Neutrophil (primary cell): ENCODE data around the gene CPT1B.
"Not testable (repeated sequence)": the region's sequence is repeated elsewhere in the genome, so short reads cannot be mapped to it uniquely, and the experiment has no call there.

Experiments
- H3K27ac ChIP-seq: fragments of 200-600 bp; sonication (generic); 2 replicates; pipeline ENCODE4 v1.5.1; 2016; ENCODE audit warnings: mild to moderate bottlenecking, moderate library complexity
- H3K27me3 ChIP-seq: fragments of 200-600 bp; sonication (generic); 2 replicates; pipeline ENCODE4 v1.6.0; 2016; ENCODE audit warnings: mild to moderate bottlenecking
- H3K36me3 ChIP-seq: fragments of 200-600 bp; sonication (generic); 2 replicates; pipeline ENCODE4 v1.5.1; 2017
- H3K4me1 ChIP-seq, 2 experiments: fragments of 200-600 bp in 1 of 2; sonication (generic) in 1 of 2; 1 replicate in 1 of 2; 2 replicates in 1 of 2; pipeline versions ENCODE4 v1.5.1 to v1.6.1; 2013 to 2016; ENCODE audit warnings: low read depth in 1 of 2, low read length in 1 of 2, mild to moderate bottlenecking in 1 of 2, moderate library complexity in 1 of 2; ENCODE audit not compliant: control insufficient read depth in 1 of 2, insufficient read depth in 1 of 2
- H3K4me3 ChIP-seq, 2 experiments: fragments of 200-600 bp in 1 of 2; sonication (generic) in 1 of 2; 1 replicate in 1 of 2; 2 replicates in 1 of 2; pipeline ENCODE4 v1.5.1; 2013 to 2016; ENCODE audit warnings: low read depth in 1 of 2, low read length in 1 of 2, mild to moderate bottlenecking in 1 of 2, moderate library complexity in 1 of 2
- H3K9me3 ChIP-seq: fragments of 200-600 bp; sonication (generic); 2 replicates; pipeline ENCODE4 v1.5.1; 2016
- CTCF ChIP-seq: fragments of 200-600 bp; sonication (generic); IDR thresholded peaks from 2 replicates; pipeline ENCODE4 v1.5.1; 2016; ENCODE audit warnings: antibody characterized with exemption

CPT1B gene

GRCh38 chr22:50520826-50521453 is 57.3 kb downstream of the CPT1B start:
- Histone ChIP-seq H3K4me3 (no peak overlapping the region), H3K9me3 (no peaks in the 10 kb centered on the region), H3K27ac (no peak overlapping the region), H3K4me1 (peaks cover 16 to 18% of the 10 kb centered on the region in 2 experiments), H3K27me3 (no peaks in the 10 kb centered on the region), H3K36me3 (peaks cover 69% of the 10 kb centered on the region)
- TF ChIP-seq CTCF = no peak

- H3K4me1 ChIP-seq = peaks cover 13% of the 10 kb centered on the region in 2 experiments
Observed at GRCh38 chr22:50520184-50520583, 58.0 kb downstream of the CPT1B start.

GRCh38 chr22:50519151-50519550 is 59.1 kb downstream of the CPT1B start:
- H3K9me3 ChIP-seq = no peaks in the 10 kb centered on the region
- peaks cover 2 to 3% of the 10 kb centered on the region in 2 experiments for H3K4me1 ChIP-seq
- TF ChIP-seq CTCF = no peak
- H3K27ac ChIP-seq = no peak overlapping the region
- no peak overlapping the region for H3K4me3 ChIP-seq
- peaks cover 69% of the 10 kb centered on the region for H3K36me3 ChIP-seq
- H3K27me3 ChIP-seq = no peaks in the 10 kb centered on the region

More at GRCh38 chr22:50520184-50520583, 58.0 kb downstream of the CPT1B start:
- not testable (repeated sequence) for H3K27ac ChIP-seq, H3K9me3 ChIP-seq, H3K4me3 ChIP-seq, H3K27me3 ChIP-seq
- H3K36me3 ChIP-seq = peaks cover 69% of the 10 kb centered on the region
